ELR (cell line): Measurements from ENCODE around the gene KRT6A.
A peak's percentile ranks its signal among the peaks of the same experiment; 100 is the strongest.

Experiments used
- DNase-seq: peaks from one replicate; pipeline ENCODE4 v3.0.0-alpha.2; 2015; ENCODE audit warnings: low read depth

The KRT6A gene

DNA sequence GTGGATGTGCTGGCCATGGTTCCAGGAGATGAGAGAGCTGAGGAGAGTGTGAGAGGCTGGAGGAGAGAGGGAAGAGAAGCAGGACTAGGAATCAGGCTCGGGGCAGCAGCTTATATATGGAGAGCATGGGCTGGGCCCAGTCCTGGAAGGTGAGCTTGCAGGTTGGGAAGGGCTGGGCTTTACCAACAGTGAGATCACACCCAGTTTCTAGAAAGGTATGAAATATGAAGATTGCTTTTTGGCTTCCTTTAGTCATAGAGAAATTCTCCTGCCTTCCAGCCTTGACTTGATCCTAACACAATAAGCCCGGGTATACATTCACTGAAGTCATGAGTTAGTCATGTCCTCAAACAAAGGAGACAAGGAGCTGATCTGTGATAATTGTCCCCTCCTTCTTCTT, at the start of gene KRT6A:
Gene KRT6A, minus strand, starts transcription at position 86 of the 400 bp plus-strand sequence. Its CDS starts 69 bp downstream, at position 17.
- DNase-seq, result no peak

DNA sequence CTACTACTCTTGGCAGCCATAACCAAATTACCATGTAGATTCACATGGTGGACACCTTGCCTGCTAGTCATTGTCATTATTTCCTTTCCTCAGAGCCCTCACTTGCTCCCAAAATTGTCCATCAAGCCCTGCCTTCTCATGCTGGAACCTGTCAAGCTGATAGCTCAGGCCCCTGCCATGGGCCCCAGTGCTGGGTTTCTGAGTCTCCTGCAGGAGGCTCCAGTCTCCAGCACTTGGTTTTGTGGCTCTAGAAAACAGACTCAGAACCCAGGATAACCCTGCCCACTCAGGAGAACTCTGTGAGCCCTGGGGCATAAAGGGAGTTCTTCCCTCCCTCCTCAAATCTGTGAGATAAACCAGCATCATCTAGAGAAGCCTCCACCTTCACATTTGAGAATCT, 49.1 kb upstream of the KRT6A start:
- no peak for DNase-seq

GRCh38 chr12:52541709-52542108, 48.7 kb upstream of the KRT6A start:
- DNase-seq, result no peak

DNA sequence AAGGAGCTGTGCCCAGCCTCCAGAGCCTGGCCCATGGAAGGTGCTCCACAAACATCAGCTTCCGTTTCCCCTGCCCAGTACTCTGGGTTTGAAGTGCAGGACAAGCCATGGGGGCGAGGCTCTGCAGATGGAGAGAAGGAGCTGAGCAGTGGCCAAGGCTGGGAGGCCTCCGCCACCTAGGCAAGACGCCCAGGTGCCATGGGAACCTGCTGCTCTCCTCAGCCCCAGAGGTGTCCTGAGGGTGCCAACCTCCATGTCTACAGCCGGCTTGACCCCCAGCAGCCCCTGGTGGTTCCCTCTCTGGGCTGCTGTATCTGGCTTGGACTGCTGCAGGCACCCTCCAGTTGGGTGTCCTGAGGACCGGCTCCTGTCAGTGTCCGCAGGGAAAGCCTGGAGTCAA, 47.5 kb upstream of the KRT6A start:
- no peak for DNase-seq

GRCh38 chr12:52539821-52540173, 46.7 kb upstream of the KRT6A start:
- no peak for DNase-seq

GRCh38 chr12:52539083-52539820, 46.2 kb upstream of the KRT6A start:
- peak; percentile 60 for DNase-seq

GRCh38 chr12:52537101-52537500, 44.0 kb upstream of the KRT6A start:
- no peak for DNase-seq

- DNase-seq, result no peak
These were observed 42.5 kb upstream of the KRT6A start for GRCh38 chr12:52535574-52535973.

DNA sequence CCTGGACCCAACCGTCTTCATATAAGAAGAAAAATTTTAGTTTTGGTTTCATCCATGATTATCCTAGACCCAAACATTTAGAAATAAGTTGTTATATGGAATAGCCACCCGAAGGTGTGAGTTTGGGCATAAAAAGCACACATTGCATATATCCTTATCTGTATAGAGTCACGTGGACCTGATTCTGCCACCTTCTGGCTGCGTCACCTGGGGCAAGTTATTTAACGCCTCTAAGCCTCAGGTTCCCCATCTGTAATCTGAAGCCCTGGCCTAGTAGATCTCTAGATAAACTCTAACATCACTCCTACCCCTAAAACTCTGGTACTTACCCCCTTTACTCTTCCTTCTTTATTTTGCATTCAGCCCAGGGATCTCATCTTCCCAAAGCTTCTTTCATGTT, 41.4 kb upstream of the KRT6A start:
- no peak for DNase-seq

DNA sequence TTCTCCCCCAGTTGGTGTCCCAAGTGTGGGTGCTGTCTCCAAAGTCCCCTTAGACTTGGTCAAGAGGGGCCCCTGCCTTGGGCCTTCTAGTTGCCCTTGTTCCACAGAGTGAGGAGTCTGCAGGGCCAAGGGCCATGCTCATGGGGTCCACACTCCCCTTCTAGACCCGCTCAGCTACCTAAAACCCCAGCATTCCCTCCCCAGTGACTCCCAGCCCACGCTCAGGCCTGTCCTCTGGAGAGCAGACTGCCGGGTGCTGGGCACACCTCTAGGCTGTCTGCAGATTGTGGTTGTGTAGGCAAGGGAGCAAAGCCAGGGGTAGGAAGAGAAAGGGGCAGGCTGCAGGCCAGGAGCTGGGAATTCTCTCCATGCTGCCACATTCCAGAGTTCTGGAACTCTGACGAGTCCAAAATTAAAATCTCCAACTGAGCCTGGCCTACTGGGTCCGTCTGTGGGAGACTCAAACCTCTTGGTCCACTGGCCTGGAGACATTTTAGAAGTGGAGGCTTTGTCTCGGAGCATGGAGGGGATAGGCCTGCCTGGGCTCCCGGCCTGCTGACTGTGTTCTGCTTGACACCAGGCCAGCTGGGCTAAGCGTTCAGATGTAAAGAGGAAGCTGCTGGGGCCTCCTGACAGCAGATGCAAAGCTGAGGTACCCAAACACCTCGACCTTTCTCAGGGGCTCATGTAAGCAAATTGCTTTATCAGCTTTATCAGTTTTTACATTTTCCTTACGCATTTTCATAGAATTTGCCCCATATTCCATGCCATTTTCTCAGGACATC, 40.8 kb upstream of the KRT6A start:
- DNase-seq, result no peak

GRCh38 chr12:52532636-52533035, 39.6 kb upstream of the KRT6A start:
- no peak for DNase-seq

DNA sequence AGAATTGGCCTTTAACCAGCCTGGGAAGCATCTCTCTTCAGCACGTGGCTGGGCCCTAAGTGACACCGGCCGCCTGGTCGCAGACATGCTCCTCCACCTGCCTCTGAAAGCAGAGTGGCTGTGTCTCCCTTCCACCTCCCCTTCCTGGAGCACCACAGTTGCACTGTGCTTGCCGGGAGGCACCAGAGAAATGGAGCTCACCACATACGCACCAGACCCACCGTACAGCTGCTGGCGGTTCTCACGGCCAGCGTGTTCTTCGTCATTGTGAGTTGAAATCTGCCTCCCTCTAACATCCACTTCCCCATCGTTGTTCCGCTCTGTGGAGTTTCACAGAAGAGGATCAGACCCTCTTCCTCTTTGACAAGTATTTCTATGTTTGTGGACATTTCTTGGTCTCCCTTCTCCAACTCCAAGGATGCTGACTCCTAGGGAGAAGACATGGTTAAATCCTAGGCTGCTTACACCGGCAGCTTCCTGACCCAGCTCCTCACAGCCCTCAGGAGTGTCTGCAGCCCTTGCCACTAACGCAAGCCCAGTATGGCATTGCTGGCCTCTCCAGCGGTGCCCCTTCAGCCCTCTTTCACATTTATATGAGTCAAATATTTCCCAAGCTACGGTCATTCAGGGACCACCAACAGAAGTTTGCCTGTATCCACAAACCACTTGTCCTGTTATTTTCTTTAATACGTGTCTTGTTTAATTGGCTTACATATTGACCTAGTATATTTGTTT, 38.7 kb upstream of the KRT6A start:
- DNase-seq, result no peak

DNA sequence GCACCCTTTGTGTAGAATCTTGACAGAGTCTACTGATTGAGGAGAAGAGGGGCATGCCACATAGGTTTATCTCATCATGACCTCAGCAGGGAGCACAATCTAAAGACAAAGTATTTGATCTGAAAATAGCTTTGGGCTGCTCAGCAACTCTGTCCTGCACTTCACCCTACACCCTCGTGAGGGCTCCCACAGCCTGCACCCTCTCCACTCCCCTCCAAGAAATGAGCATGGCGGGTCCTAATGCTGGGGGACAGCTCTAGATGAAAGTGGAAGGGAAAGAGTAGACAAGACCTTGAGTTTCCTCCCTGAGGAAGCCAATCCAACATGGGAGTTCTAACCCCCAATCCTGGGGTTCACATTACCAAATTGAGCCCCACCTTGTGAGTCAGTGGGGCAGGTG, 37.8 kb upstream of the KRT6A start:
- DNase-seq, result no peak

- DNase-seq, result no peak
These were observed 37.3 kb upstream of the KRT6A start for GRCh38 chr12:52530366-52530765.

DNA sequence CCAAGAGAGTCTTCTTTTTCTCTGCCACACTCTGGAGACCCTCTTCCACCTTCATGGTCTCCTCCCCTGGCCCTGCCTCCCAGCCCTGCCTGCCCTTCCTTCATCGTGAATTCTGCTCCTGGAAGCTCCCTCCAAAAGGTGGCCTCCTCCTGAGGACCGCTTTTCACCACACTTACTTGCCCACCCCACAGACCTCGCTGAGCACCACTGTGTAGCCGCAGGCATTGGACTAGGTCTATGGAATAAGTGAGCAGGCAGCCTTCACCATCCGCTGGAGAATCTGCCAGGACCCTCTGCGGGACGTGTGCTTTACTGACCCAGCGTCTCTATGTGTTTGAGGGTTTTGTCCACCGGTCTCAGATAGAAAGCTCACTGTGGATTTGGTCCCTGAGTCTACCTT, 36.8 kb upstream of the KRT6A start:
- no peak for DNase-seq

DNA sequence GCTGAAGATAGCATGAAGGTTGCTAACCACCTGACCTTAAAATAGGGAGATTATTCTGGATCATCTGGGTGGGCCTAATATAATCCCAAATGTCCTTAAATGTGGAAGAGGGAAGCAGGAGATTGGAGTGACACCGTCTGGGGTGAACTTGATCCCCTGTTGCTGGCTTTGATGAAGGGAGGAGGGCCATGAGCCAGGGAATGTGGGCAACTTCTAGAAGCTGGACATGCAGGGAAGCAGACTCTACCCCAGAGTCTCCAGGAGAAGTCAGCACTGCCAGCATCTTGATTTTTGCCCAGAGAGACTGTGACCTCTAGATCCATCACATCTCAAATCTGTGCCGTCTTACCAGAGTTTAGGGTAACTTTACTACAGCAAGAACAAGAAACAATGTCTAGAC, 36.4 kb upstream of the KRT6A start:
- DNase-seq, result no peak

- no peak for DNase-seq
These were observed 35.6 kb upstream of the KRT6A start for GRCh38 chr12:52528641-52529143.

- no peak for DNase-seq
These were observed 34.2 kb upstream of the KRT6A start for GRCh38 chr12:52527121-52527800.

DNA sequence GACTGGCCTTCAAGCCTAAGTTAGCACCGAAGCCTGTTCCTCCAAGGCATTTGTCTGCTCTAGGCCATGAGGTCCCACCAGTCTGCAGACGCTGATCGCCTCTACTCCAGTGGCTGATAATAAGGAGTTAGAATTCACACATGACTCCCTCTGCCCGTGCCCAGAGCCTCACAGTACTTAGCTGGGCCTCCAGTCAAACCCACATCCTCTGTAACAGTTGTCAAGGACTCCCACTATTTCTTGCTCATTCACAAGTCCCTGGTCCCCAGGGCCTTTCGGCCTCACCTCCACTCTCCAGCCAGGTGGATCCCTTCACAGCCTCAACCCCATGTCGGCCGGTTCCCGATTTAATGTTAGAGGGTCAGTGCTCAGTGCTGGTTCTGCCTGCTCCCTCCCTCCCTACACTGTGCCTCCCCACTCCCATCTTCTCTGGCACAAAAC, 33.5 kb upstream of the KRT6A start:
- DNase-seq, result no peak

- no peak for DNase-seq
These were observed 32.8 kb upstream of the KRT6A start for GRCh38 chr12:52525661-52526499.

DNA sequence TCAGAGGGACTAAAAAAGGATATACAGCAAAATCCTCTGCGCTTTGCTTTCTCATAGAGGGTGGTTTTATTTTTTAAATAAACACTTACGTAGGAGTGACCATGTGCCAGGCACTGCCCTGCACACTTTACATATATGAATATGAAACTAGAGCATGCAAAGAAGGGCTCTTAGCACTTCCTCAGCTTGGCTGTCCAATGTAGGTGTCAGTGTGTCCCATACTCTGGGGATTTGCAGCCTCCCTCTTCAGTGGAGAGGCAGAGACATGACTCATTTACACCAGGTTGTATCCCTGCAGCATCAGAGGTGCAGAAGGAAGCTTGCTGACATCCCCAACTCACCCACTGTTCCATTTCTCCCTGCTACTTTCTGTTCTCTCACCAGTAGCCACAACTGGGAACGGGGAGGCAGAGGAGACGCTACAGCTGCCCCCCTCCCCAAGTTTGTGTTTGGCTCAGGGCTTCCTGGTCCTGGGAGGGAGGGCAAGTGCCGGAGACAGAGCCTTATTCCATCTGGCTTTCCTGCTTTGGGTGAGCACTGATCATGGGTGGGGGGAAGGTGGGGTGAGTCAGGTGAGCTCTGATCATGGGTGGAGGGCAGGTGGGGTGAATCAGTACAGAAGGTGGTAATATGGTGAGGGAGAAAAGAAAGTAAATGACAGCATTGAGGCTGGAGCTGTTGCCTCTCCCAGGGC, 32.0 kb upstream of the KRT6A start:
- peak; percentile 8 for DNase-seq
